ENCODE measurements around the gene IRS1.
"Not testable (repeated sequence)": the region's sequence is repeated elsewhere in the genome, so short reads cannot be mapped to it uniquely, and the experiment has no call there.

IRS1 gene

GRCh38 chr2:226799211-226799975, at the start of gene IRS1:
Gene IRS1, minus strand, starts transcription at chr2:226799820. Its CDS starts 1,082 bp downstream, at chr2:226798738.
- DNase-seq = peak; percentile 43

GRCh38 chr2:226849349-226849748, 49.7 kb upstream of the IRS1 start:
- DNase-seq = no peak

GRCh38 chr2:226847511-226847910, 47.9 kb upstream of the IRS1 start:
- no peak for DNase-seq

GRCh38 chr2:226847090-226847489, 47.5 kb upstream of the IRS1 start:
- no peak for DNase-seq

GRCh38 chr2:226845386-226846116, 45.9 kb upstream of the IRS1 start:
- no peak for DNase-seq

- DNase-seq = not testable (repeated sequence)
Observed at GRCh38 chr2:226843001-226843400, 43.4 kb upstream of the IRS1 start.

GRCh38 chr2:226839951-226840350, 40.3 kb upstream of the IRS1 start:
- DNase-seq = no peak

GRCh38 chr2:226839161-226839560, 39.5 kb upstream of the IRS1 start:
- DNase-seq = no peak

- DNase-seq = no peak
Observed at GRCh38 chr2:226838722-226839121, 39.1 kb upstream of the IRS1 start.

GRCh38 chr2:226837787-226838603, 38.4 kb upstream of the IRS1 start:
- DNase-seq = no peak

GRCh38 chr2:226837334-226837733, 37.7 kb upstream of the IRS1 start:
- no peak for DNase-seq

- DNase-seq = no peak
Observed at GRCh38 chr2:226836548-226836885, 36.9 kb upstream of the IRS1 start.

GRCh38 chr2:226835796-226836547, 36.4 kb upstream of the IRS1 start, which contains the start of gene RHBDD1:
Gene RHBDD1, plus strand, starts transcription at chr2:226836054. Its CDS starts 28,640 bp downstream, at chr2:226864694.
- peak; percentile 88 for DNase-seq

GRCh38 chr2:226835420-226835795, 35.8 kb upstream of the IRS1 start:
- DNase-seq = peak; percentile 45

GRCh38 chr2:226834880-226835279, 35.3 kb upstream of the IRS1 start:
- DNase-seq = not testable (repeated sequence)

- DNase-seq = no peak
Observed at GRCh38 chr2:226832061-226832460, 32.4 kb upstream of the IRS1 start.

- DNase-seq = no peak
Observed at GRCh38 chr2:226831266-226831665, 31.6 kb upstream of the IRS1 start.

- no peak for DNase-seq
Observed at GRCh38 chr2:226829721-226830631, 30.4 kb upstream of the IRS1 start.

- DNase-seq = no peak
Observed at GRCh38 chr2:226828191-226828590, 28.6 kb upstream of the IRS1 start.

- no peak for DNase-seq
Observed at GRCh38 chr2:226825056-226825455, 25.4 kb upstream of the IRS1 start.

GRCh38 chr2:226818930-226819329, 19.3 kb upstream of the IRS1 start:
- no peak for DNase-seq

Data from COR-L47 (cell line).